Measurements from ENCODE around the gene RABGAP1L. TPM values are rescaled to one million over a fixed set of nuclear protein-coding genes. Genes with fewer than 3 reads are reported as not detected.

RABGAP1L gene
- total RNA-seq, 1 donor from 2014 or later = 46.0 TPM

DNA sequence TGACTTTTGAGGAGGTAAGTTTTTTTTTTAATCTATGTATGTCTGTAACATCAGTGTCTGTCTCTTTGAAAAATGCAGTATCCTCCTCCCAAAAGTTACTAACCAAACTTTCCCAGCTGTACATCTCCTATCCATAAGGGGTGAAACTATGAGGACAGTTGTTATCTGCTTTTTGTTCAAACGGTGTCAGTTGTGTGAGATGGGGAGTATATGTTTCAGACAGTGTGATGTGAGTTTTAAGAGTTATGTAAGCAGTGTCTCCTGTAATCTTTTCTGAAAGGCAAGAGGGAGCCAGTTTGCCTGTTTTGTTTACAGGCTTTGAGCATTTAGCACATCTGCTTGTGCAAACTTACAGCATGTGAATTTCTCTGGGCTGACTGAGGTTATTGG lies 805.6 kb downstream of the RABGAP1L start:
- Histone ChIP-seq H3K27ac (no peak overlapping the region), H3K4me1 (peaks cover 11% of the 10 kb centered on the region)
- H3K9me3 Mint-ChIP-seq = no peaks in the 10 kb centered on the region

DNA sequence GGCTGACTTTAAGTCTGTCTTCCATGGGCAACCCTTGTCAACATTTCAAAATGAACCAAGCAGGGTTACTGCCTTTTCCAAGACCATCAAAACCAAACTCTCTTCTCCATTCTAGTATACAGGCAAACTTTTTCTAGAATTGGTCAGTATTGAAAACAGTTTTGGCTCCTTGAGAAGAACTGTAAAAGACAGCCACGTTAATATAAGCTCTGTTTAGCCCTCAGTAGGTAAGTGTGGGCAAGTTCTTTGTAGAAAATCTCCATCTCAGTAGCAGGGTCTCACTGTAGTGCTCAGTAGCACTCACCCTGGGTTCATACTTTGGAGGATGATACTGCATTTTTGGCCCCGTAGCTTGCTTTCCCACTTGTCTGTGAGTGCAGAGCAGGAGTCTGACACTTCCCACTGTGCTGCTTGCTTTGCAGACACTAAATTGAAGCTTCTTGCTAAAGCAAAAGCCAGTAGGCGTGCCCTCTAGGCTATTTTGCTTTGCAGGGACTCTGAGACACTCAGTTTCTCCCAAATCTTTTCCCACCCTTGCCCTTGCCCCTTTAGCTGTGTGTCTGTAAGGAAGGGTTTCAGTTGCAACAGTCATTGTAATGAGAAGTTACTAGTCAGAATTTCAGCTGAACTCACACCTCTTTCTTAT lies 806.2 kb downstream of the RABGAP1L start:
- H3K4me3 ChIP-seq = no peak overlapping the region
- H3K36me3 Mint-ChIP-seq = no peaks in the 10 kb centered on the region
- H3K27me3 ChIP-seq = no peaks in the 10 kb centered on the region
- peak overlapping the region; percentile 12 for H2AFZ ChIP-seq (replicated peaks)
- DNase-seq (ENCODE audit: low spot score) = no peak
- H3K9ac ChIP-seq = no peak overlapping the region
- H3K27ac ChIP-seq = no peak overlapping the region
- no peaks in the 10 kb centered on the region for H4K20me1 ChIP-seq (ENCODE audit: low read depth)
- no peak overlapping the region for H3K4me3 Mint-ChIP-seq
- H3K4me1 Mint-ChIP-seq = peaks cover 23% of the 10 kb centered on the region
- H3K79me2 ChIP-seq (ENCODE audit: low read depth) = no peaks in the 10 kb centered on the region
- no peaks in the 10 kb centered on the region for H3K9me3 ChIP-seq (ENCODE audit: low read depth)
- no peaks in the 10 kb centered on the region for H3F3A ChIP-seq (ENCODE audit: low read depth)
- peaks cover 11% of the 10 kb centered on the region for H3K4me1 ChIP-seq
- TF ChIP-seq, protein P1, sequence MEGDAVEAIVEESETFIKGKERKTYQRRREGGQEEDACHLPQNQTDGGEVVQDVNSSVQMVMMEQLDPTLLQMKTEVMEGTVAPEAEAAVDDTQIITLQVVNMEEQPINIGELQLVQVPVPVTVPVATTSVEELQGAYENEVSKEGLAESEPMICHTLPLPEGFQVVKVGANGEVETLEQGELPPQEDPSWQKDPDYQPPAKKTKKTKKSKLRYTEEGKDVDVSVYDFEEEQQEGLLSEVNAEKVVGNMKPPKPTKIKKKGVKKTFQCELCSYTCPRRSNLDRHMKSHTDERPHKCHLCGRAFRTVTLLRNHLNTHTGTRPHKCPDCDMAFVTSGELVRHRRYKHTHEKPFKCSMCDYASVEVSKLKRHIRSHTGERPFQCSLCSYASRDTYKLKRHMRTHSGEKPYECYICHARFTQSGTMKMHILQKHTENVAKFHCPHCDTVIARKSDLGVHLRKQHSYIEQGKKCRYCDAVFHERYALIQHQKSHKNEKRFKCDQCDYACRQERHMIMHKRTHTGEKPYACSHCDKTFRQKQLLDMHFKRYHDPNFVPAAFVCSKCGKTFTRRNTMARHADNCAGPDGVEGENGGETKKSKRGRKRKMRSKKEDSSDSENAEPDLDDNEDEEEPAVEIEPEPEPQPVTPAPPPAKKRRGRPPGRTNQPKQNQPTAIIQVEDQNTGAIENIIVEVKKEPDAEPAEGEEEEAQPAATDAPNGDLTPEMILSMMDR (IDR thresholded peaks at IDR 0.05) = no peak
- TF ChIP-seq EZH2phosphoT487 (IDR thresholded peaks at IDR 0.05) (no peak), EZH2 (IDR thresholded peaks at IDR 0.05) (no peak)
- H3K9me3 Mint-ChIP-seq = no peaks in the 10 kb centered on the region
- no peaks in the 10 kb centered on the region for H3K36me3 ChIP-seq
- no peak overlapping the region for H3K27ac Mint-ChIP-seq
- no peaks in the 10 kb centered on the region for H3K27me3 Mint-ChIP-seq (ENCODE audit: insufficient read depth, low read depth)
- peak overlapping the region; percentile 2 for H3K4me2 ChIP-seq

More for the DNA sequence above, 805.6 kb downstream of the RABGAP1L start:
- Mint-ChIP-seq H3K27me3 (ENCODE audit: insufficient read depth, low read depth) (no peaks in the 10 kb centered on the region), H3K4me3 (no peak overlapping the region), H3K36me3 (no peaks in the 10 kb centered on the region), H3K4me1 (peaks cover 23% of the 10 kb centered on the region), H3K27ac (no peak overlapping the region)
- Histone ChIP-seq H3K79me2 (ENCODE audit: low read depth) (no peaks in the 10 kb centered on the region), H3K9ac (no peak overlapping the region), H3K4me3 (no peak overlapping the region), H2AFZ (replicated peaks) (peak overlapping the region; percentile 12), H4K20me1 (ENCODE audit: low read depth) (no peaks in the 10 kb centered on the region), H3K27me3 (no peaks in the 10 kb centered on the region), H3F3A (ENCODE audit: low read depth) (no peaks in the 10 kb centered on the region), H3K4me2 (peak overlapping the region; percentile 2), H3K9me3 (ENCODE audit: low read depth) (no peaks in the 10 kb centered on the region), H3K36me3 (no peaks in the 10 kb centered on the region)
- TF ChIP-seq, protein P1 (IDR thresholded peaks at IDR 0.05) = no peak
- TF ChIP-seq EZH2 (IDR thresholded peaks at IDR 0.05) = no peak
- TF ChIP-seq EZH2phosphoT487 (IDR thresholded peaks at IDR 0.05) = no peak
- no peak for DNase-seq (ENCODE audit: low spot score)

DNA sequence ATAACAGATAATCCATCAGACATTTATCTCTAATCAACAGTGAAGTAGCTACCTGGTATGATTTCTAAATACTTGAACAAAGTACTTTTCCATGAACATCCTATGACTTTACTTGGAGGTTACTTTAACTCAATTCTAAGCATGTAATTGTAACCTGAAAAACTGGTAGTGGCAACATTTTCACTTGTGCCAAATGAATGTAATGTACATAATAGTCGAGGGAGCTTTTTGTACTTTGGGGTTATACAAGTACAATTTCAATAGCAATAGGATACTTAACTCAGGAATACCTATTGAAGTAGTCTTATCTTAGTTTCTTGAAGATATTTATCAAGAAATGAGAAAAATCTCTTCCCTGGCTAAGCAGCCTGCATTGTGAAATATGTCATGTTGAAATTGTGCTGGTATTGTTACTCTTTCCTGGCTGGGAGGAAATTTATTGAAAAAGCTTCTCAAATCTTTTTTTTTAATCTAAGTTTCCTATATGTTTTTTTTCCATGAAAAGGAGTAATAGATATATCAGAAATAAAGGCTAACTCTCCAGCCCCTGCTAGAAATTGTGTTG lies 806.8 kb downstream of the RABGAP1L start:
- Histone ChIP-seq H3K9ac (no peak overlapping the region), H2AFZ (replicated peaks) (no peak overlapping the region), H3K4me2 (no peak overlapping the region), H3K4me3 (no peak overlapping the region), H3K36me3 (no peaks in the 10 kb centered on the region), H3K27ac (no peak overlapping the region), H3K27me3 (no peaks in the 10 kb centered on the region), H3K79me2 (ENCODE audit: low read depth) (no peaks in the 10 kb centered on the region), H3K4me1 (peaks cover 11% of the 10 kb centered on the region), H3F3A (ENCODE audit: low read depth) (no peaks in the 10 kb centered on the region), H3K9me3 (ENCODE audit: low read depth) (no peaks in the 10 kb centered on the region), H4K20me1 (ENCODE audit: low read depth) (no peaks in the 10 kb centered on the region)
- DNase-seq (ENCODE audit: low spot score) = no peak
- Mint-ChIP-seq H3K27me3 (ENCODE audit: insufficient read depth, low read depth) (no peaks in the 10 kb centered on the region), H3K9me3 (no peaks in the 10 kb centered on the region), H3K4me3 (no peak overlapping the region), H3K27ac (no peak overlapping the region), H3K36me3 (no peaks in the 10 kb centered on the region), H3K4me1 (peaks cover 23% of the 10 kb centered on the region)
- TF ChIP-seq EZH2 (IDR thresholded peaks at IDR 0.05) = no peak
- TF ChIP-seq, protein P1 (IDR thresholded peaks at IDR 0.05) = no peak
- TF ChIP-seq EZH2phosphoT487 (IDR thresholded peaks at IDR 0.05) = no peak
